ENCODE measurements around the gene S100A3. TPM values are rescaled to one million over a fixed set of nuclear protein-coding genes. Genes with fewer than 3 reads are reported as not detected.

S100A3 gene
- total RNA-seq, 2 experiments from 2014 or later: not detected

DNA sequence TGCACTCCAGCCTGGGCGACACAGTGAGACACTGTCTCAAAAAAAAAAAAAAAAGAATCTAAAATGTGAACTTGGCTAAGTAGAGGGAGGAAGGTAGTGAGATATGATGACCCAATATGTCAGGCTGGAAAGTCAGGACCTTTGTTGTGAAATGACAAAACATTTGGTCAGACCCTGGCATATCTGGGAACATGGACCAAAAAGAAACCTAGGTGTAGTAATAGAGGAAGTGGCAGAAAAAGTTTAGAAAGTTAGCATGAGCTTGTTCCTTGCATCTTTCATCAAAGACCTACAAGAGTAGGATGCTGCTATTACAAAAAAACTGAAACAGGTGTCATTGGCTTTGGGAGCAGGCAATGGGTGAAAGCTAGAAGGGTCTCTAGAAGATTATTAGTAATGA, 7.3 kb upstream of the S100A3 start:
- ChIA-PET POLR2A (no interaction called here), CTCF (interaction anchor here (1.3 to 1.8 kb wide), 2 partner anchors 10 to 16 kb away, joined by 3 to 4 read pairs; no protein-coding TSS in a partner anchor)

DNA sequence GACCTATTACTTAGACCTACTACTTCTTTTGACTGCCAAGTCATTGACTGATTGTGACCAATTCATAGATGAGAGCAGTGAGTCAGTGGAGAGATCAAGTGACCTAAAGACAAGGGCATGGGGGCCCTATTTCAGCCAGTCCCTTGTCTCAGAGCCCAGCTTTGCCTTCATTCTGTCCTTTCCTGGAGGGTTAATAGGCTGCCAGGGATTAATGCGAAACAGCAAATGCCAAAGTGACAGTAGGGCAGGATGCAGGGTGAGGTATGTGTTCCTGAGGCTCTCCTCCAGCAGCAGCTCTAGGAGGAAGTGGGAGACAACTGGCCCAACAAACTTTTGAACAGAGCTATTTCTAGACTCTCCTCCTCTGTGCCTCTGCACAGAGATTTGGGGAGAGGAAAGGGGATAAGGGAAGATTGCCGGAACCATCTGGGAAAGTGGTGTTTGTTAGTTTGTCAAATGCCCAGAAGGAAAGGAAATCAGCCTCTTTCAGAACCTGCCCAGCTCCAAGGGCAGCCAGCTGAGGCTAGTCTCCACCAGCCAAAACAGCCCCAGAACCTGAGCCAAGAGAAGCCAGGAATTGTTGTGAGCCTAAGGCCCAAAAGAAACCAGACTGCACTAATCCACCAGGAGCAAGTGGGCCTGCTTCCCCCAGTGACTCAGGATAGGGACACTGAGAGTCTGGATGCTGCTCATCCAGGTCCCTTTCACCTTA, 4.9 kb upstream of the S100A3 start:
- POLR2A ChIA-PET: interaction anchor here (1.6 kb wide), 1 partner anchor 18 kb away, joined by 4 read pairs; the partner anchor contains the start of gene S100A6
- CTCF ChIA-PET: no interaction called here

DNA sequence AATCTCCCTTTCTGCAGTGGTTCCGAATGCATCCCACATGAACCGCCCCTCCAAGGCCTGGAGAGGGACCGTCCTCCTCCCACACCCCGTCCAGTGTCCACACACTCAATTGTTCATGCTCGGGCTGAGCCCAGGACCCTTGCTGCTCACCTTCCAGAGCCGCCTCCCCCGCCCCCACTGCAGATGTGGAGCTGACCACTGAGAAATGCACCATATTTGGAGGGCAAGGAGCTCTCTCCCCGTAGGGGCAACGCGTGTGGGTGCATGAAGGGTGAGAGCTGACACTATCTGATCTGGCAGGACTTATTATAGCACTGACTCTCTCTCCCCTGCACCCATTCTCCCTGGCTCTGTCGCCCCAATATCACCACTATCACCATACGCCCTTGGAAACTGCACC, 4.0 kb upstream of the S100A3 start:
- CTCF ChIA-PET: interaction anchor here (1.4 kb wide), 1 partner anchor 21 kb away, joined by 3 read pairs; no protein-coding TSS in a partner anchor
- POLR2A ChIA-PET: no interaction called here

DNA sequence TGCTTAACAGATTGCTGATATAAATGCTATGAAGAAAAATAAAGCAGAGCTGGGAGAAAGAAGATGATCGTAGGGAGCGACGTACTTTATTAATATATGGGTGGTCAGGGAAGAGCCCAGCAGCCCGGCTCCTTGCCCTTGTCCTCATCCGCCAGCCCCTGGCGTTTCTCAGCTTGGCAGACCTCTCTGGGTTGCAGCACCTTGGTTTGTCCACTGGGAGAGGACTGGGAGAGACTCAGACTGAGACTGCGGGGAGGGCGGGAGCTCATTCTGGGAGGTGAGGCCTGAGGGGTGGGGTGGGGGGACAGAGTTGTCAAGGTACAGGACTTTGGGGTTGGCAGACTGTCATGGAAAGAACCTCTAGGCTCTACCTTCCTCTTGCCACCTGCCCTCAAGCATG, 3.3 kb upstream of the S100A3 start:
- ChIA-PET POLR2A (no interaction called here), CTCF (interaction anchor here (1.0 to 1.7 kb wide), 4 partner anchors 17 to 84 kb away, joined by 3 to 6 read pairs (median 4); partner anchors contain the start of gene S100A6)

DNA sequence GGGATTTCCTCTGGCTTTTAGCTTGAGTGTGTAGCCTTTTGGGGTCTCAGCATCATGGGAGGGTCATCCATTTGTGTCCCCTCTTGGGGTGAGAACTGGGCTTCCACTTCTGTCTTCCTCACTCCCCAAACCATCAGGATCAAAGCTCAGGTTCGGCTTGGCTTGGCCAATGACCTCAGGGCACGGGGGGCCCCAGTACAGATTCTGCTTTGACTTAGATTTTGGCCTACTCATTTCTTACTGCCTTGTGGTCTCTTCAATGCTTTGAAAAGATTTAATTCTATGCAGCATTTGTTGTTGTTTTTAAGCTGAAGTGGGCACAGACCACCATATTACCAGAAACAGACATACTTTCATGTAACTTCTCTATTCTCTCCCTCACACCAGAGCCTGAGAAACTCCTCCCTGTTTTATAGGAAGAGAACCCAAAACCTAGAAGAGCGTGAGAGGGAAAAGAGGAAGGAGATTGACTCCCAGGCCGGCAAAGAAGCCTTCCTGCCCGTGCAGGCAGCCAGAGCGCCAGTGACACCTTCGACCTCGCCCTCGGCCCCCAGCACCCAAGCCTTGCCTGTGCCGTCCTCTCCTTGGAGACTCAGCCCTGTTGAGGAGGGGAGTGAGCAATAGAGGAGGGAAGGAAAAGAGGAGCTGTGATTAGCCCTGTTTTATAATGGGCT, 1.9 kb upstream of the S100A3 start:
- POLR2A ChIA-PET: interaction anchor here (1.1 kb wide), 1 partner anchor 10 kb away, joined by 3 read pairs; the partner anchor contains the start of gene S100A5

DNA sequence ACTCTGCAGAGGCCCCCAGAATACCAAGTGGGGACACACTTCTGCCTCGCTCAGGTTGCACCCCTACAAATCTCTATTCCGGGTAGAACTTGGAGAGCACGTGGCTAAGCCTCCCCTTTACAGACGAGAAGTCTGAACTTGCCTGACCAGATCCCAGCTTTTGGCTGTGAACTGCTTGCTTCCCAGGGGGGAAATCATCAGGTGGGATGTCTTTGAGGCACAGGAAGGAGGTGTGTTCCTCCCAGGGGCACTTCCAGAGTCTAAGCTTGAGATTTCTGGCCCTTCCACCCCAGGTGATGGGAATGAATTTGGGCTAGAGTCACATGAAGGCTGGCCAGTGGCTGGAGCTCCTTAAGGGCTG, 1.3 kb upstream of the S100A3 start:
- POLR2A ChIA-PET: interaction anchor here (1.1 kb wide), 1 partner anchor 10 kb away, joined by 3 read pairs; the partner anchor contains the start of gene S100A5
- CTCF ChIA-PET: interaction anchor here (1.7 to 1.9 kb wide), 2 partner anchors 18 kb away, joined by 6 to 7 read pairs; no protein-coding TSS in a partner anchor

More for the DNA sequence above, 1.9 kb upstream of the S100A3 start:
- CTCF ChIA-PET: interaction anchor here (1.5 to 1.9 kb wide), 4 partner anchors 16 to 40 kb away, joined by 4 to 7 read pairs (median 6); partner anchors contain the start of gene S100A6

DNA sequence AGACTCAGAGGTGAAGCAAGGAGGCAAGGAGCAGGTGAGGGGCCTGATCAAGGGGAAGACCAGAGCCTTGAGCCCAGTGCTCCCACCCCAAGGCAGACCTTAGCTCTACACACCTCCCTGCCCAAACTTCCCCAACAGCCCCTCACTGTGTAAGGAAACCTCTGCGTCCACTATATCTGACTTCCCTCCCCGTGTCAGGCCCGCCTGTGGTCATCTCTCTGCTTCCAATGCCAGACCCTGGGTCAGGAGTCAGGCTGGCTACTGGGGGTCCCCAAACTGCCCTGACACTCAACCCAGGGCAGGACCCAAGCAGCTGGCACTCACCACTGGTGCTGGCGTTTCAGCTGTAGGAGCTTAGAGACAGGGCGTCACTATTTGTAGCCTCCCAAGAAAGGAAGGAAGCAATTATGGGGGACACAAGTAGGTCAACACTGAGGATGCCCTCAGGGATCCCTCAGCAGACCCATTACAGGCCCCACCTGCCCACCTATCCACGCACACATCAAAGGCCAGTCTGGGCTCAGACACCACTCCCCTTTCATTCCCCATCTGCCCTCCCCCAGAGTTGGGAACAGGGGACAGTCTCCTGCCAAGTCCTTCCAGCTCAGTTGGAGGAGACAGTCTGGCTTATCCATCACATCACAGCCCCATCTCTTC, 811 bp upstream of the S100A3 start:
- ChIA-PET POLR2A (interaction anchor here (1.1 kb wide), 1 partner anchor 9 kb away, joined by 3 read pairs; the partner anchor contains the start of gene S100A5), CTCF (interaction anchor here (1.7 to 1.9 kb wide), 2 partner anchors 17 to 18 kb away, joined by 6 to 7 read pairs; no protein-coding TSS in a partner anchor)

DNA sequence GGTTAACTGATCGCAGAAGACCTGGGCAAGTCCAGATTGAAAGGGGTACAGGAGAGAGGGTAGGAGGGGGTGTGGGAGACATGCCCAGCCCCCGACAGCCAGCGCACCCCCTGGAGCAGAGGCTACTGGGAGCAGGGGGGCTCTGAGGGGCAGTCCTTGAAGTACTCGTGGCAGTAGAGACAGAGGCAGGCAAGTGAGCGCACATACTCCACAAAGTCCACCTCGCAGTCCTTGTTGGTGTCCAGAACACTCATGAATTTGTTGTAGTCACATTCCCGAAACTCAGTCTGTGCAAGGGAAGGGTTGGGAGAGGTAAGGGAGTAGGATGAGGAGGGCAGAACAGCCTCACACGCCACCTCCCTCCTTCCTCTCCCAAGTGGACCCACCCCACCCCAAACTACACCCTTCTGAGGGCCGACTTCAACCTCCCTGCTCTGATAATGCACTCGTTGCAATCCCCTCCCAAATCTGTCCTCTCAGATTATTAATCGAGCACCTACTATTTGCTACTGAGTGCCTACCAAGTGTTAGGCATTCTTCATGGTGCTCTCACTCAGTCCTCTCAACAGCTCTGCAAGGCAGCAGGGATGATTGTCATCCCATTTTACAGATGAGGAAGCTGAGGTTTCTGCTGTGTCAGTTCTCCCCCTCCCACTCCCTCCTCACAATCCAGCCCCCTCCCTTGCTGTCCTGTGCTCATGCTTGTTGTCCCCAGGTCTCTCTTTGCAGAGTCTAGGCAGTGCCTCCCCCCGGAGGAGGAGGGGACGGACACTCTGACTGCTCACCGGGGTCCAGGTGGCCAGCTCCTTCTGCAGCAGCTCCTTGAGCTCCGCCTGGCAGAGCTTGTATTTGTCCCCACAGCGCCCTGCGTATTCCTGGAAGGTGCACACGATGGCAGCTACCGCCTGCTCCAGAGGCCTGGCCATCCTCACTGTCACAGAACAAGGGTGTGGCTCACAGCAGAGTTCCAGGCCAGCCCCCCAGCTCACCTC, 1.2 kb downstream of the S100A3 start:
- POLR2A ChIA-PET: no interaction called here
- CTCF ChIA-PET: interaction anchor here (0.5 to 1.1 kb wide), 2 partner anchors 15 to 113 kb away, joined by 3 to 4 read pairs; no protein-coding TSS in a partner anchor

DNA sequence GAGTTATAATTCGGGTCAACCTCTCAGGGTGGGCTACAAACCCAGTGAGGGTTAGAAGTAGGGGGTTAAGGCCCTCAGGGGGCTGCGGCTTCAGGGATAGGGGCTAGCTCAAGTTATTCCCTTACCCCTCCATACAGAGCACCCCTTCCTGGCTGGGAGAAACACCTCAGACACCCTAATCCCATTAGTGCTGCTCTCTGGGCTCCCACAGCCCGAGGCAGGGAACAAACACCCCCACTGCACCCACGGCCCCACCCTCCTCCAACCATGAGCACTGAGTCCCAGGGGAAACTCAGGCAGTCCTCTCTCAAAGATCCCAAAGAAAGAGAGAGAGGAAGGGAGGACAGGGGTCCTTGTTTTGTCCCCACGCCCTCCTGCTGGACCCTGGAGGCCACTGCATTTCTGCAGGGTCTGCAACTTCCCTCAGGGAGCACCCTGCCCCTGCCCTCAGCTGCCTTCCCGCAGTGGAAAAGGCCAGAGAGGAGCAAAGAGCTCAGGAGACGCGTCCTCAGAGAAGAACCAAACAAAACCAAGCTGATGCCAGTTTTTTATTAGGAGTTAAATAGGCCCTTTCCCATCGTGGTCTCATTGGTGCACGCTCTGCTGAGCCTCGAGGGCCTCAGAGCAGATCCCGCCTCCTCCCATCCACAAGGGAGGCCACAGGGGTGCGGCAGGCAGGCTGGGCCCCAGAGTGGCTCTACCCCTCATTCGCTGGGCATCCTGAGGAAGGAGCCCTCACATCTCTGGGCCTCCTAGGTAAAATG, 2.1 kb downstream of the S100A3 start:
- ChIA-PET POLR2A (no interaction called here), CTCF (interaction anchor here (0.7 to 4.5 kb wide), 4 partner anchors 8 to 21 kb away, joined by 4 to 66 read pairs (median 11); partner anchors contain the start of gene S100A6)

DNA sequence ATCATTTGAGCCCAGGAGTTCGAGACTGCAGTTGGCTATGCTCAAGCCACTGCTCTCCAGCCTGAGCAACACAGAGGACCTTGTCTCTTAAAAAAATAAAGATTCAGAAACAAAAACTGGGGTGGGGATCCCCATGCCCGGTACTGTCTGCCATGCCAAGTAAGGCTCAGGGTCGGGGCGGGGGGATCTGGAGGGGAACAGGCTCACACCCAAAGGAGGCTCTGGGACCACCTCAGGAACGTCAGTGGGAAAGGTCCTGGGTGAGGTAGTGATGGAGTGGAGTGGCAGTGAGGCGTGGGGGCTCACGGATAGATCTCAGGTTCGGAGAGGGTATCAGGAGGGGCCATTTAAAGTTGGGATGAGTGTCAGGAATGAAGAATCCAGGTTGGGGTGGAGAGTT, 2.7 kb downstream of the S100A3 start:
- POLR2A ChIA-PET: interaction anchor here (3.7 kb wide), 1 partner anchor 14 kb away, joined by 23 read pairs; no protein-coding TSS in a partner anchor
- CTCF ChIA-PET: interaction anchor here (2.4 to 4.5 kb wide), 2 partner anchors 13 to 22 kb away, joined by 16 to 66 read pairs; partner anchors contain the start of gene S100A6

DNA sequence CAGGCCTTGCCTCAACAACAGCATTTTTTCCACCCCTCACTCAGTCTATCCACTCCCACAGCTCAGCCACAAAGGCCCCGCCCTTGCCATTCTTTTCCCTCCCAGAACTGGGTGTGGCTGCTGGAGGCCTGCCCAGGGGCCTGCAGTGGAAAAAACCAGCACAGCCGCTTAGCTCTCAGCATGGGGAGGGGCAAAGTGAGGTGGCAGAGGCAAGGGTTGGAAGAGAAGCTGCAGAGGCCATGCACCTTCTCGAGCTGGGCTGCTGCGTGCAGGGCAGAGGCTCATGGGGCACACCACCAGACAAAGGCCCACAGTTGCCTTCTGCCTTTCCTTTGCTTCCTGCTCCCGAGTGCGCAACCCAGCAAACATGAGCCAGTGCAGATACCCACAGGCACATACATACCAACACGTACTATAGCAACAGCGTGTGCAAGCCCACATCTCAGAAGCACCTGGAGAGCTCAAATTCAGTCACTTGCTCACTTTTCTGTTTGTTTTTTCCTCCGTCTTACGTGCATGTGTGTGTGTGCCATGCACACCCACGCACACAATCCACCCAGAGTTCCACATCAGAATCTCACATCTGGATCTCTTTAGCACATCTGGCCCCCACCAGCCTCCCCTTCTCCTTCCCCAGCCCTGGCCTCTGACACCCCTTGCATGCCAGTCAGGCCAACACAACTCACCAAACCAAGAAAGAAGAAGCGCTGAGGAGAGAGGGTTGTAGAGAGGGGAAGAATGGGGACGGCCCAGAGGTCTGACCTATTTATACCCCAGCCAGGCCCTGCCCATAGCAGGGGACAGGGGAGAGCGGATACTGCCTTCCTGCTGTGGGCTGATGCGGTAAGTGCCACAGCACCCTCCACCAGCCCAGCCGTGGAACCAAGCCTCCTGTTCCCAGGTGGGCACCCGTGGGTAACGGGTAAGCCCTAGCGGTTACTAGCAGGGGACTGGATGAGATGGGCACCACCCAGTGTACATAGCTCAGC, 3.7 kb downstream of the S100A3 start, which contains the start of gene S100A4:
TSS of gene S100A4 (minus strand) at position 740 of the 989 bp plus-strand sequence. CDS start 1,012 bp downstream, outside the sequence.
- POLR2A ChIA-PET: interaction anchor here (1.6 to 3.7 kb wide), 5 partner anchors 10 to 89 kb away, joined by 6 to 29 read pairs (median 17); partner anchors contain the start of genes CHTOP and S100A6
- CTCF ChIA-PET: interaction anchor here (1.3 to 4.5 kb wide), 6 partner anchors 12 to 36 kb away, joined by 4 to 66 read pairs (median 12); partner anchors contain the start of gene S100A6

DNA sequence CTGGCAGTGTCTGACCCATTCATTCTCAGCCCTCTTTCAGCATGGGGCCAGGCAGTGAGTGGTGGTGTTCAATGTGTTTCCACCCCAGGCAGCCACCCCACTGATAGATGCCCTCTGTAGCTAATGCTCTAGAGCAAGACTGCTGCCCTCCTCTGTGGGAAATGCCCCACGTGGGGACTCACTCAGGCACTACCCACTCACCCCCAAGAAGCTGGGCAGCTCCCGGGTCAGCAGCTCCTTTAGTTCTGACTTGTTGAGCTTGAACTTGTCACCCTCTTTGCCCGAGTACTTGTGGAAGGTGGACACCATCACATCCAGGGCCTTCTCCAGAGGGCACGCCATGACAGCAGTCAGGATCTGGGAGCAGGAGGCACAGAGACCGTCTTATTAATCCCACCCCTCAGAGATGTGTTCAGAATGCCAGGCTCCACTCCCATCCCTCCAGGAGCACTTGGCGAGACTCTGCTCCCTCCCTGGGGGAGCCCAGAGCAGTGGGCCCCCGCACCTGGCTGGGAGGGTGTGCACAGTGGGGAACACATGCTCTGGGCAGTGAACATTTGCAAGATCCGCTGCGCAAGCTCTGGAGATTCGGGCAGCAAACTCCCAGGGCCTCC, 4.5 kb downstream of the S100A3 start:
- ChIA-PET CTCF (interaction anchor here (1.3 to 4.5 kb wide), 6 partner anchors 11 to 36 kb away, joined by 4 to 66 read pairs (median 12); partner anchors contain the start of gene S100A6), POLR2A (interaction anchor here (1.2 to 3.7 kb wide), 6 partner anchors 9 to 446 kb away, joined by 3 to 29 read pairs (median 17); partner anchors contain the start of genes CHTOP, RPS27 and S100A6)

DNA sequence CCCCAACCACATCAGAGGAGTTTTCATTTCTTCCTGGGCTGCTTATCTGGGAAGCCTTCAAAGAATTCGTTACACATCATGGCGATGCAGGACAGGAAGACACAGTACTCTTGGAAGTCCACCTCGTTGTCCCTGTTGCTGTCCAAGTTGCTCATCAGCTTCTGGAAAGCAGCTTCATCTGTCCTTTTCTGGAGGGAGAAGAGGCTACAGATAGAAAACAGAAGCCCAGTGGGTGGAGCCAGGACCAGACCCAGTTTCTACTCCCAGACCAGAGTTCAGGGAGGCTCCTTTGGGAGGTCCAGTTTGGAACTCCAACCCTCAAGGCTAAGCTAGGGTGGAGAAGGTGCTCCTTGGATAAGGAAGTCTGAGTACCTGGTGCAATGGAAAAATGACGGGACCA, 5.3 kb downstream of the S100A3 start:
- ChIA-PET CTCF (interaction anchor here (1.1 to 4.5 kb wide), 4 partner anchors 10 to 35 kb away, joined by 3 to 66 read pairs (median 8); partner anchors contain the start of gene S100A6), POLR2A (interaction anchor here (1.2 to 3.7 kb wide), 4 partner anchors 8 to 447 kb away, joined by 3 to 29 read pairs (median 20); partner anchors contain the start of genes CHTOP, RPS27 and S100A6)

DNA sequence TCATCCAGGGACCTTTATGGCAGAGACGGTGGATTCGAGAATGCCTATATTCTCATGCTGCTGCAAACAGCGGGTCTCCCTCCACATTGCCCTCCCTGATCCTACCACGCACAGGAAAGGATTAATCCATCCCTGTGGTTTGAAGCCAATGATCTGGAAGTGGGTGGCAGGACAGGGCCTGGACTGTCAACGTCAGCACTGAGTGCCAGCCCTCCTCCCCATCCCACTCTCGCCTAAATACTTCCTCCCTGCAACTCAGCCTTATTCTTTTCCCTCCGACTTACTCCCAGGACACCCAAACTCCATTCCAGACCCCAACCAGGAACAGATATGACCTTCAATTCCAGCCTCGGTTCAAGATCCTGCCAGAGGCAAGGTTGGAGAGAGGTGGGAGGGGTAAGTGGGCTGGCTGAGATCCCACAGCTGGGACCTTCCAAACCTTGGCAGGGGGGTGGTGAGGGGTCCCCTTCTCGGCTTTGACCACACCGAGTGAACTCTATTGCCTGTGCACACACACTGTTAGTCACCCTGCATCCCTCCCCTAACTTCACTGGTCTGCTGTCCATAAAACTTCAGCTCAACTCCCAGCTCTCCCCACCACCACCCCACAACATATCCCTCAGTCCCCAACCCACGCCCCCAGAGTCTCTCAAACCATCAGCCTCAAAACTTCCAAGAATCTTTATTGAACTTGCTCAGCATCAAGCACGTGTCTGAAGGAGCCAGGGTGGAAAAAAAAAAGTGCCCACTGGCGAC, 5.9 kb downstream of the S100A3 start:
- ChIA-PET POLR2A (interaction anchor here (1.2 to 3.7 kb wide), 2 partner anchors 10 to 448 kb away, joined by 3 to 23 read pairs; partner anchors contain the start of gene RPS27), CTCF (interaction anchor here (1.1 to 4.5 kb wide), 4 partner anchors 9 to 34 kb away, joined by 3 to 66 read pairs (median 8); partner anchors contain the start of gene S100A6)

Measured in activated CD8-positive, alpha-beta memory T cell treated with anti-CD3 and anti-CD28 coated beads for 36 hours (primary cell).